ENCODE results near the gene EIF2B5.
A peak's percentile ranks its signal among the peaks of the same experiment; 100 is the strongest.

Gene EIF2B5

DNA sequence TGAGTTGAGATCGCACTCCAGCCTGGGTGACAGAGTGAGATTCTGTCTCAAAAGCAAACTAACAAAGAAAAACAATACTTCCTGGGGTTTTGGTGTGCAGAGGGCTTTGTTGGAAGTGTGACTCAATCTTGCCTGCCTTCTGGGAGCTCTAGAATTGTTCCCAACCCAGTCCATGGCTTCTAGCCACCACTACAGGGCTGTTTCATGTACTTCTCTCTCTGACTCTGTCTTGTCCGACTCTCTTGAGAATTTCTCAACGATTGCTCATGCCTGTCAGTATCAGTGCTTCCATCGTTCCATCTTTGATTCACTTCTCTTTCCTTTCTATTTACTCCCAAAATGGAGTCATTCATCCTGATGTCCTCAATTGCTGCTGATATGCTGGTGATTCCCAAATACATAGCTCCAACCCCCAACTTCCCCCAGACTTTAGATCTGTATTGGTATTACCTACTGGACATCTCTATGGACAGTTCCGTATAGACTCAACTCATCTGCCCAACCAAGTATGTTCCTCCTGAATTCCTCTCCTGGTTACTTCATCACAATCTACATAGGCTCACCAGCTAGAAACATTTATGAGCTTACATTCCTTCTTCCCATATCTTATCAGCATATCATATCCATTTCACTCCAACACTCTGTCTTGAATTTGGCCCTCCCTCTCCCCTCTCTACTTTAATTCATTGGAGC is 37.7 kb downstream of the EIF2B5 start:
- DNase-seq (ENCODE audit: insufficient read length, low spot score) (no peak), FAIRE-seq (no peak)

DNA sequence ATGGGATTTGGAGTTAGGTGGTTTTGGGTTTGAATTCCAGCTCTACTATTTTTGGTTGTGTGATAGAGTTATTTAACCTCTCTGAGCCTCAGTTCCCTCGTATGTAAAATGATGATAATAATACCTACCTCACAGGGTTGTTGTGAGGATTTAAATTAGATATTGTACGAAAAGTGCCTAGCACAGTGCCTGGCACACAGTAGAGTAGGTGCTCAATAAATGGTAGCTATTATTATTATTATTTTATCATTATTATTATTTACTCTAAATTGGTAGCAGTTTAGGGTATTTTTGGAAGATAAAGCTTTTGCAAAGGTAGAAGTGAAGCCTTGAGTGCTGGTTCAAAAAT is 38.2 kb downstream of the EIF2B5 start:
- FAIRE-seq (no peak), DNase-seq (ENCODE audit: insufficient read length, low spot score) (no peak)

DNA sequence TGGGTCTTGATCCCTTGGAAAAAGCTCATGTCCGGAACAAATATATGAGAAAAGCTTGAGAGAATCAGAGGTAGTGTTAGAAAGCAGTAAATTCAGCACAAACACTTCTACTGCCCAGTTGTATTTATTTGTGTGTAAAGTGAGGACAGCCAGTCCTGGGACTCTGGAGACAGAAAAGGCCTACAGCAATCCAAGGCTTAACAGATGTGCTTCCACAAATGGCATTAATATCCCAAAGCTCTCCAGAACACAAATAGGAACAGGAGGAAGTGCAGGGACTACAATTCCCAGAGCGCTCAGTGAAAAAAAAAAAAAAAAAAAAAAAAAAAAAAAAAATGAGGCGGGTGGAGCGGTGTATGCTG is 39.1 kb downstream of the EIF2B5 start:
- no peak for FAIRE-seq

DNA sequence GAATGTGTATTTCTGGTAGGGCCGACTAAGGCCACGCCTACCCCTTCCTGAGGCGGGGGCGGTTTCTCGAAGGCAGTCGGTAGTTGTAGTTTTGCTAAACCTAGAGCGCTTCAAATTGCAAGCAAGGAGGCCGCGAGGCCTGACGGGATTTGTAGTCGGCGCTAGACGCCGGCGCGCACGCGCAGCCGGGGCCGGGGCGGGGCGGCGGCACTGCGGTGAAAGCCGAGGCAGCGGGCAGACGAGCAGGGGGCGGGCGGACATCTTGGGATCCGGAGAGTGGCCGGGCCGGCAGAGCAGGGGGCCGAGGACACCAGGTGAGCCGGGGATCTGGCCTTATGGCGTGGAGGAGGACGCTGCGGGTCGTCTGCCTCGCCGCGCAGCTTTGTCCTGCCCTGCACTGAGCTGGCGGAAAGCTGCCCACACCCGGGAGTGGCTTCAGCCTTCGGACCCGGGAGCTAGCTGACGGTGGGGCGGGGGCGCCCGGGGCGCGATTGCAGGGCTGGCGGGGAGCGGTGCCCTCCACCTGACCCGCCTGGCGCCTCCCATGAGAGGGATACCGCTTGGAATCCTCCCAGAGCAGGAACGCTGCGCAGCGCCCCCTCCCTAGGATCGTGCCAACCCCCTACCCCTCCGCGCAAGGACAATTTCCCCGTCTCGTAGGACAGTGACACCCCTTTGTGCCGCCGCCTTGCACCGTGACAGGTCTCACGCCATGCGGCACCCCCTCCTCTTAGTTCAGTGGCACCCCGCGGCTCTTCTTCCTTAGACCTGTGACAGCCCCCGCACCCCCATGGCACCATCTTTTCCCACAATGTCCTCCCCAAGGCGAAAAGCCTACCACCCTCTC is 39.7 kb downstream of the EIF2B5 start, which contains the start of gene AP2M1:
TSS of gene AP2M1 (plus strand) at position 210 of the 847 bp plus-strand sequence. CDS start 2,139 bp downstream, outside the sequence.
- peak; percentile 89 for FAIRE-seq
- DNase-seq (ENCODE audit: insufficient read length, low spot score), result peak; percentile 98

More for the DNA sequence above, 39.1 kb downstream of the EIF2B5 start:
- no peak for DNase-seq (ENCODE audit: insufficient read length, low spot score)

DNA sequence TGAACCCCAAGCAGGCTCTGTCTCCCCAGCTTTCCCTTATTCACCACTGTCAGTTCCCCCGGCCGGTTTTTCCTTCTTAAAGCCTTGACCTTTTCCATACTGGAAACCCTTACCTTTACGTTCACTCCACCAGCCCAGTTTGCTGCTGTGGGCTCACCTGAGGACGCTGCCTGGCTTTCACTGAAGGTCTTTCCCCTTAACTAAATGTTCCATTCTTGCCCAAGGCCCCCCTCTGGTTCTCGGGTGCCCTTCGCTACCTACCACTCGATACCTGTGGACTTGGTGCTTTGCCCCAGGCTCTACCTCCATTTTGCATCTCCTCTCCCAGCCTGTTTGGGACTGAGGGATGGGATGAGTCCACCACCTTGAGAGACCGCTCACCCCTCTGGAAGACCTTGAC is 40.3 kb downstream of the EIF2B5 start:
- FAIRE-seq (no peak), DNase-seq (ENCODE audit: insufficient read length, low spot score) (no peak)

DNA sequence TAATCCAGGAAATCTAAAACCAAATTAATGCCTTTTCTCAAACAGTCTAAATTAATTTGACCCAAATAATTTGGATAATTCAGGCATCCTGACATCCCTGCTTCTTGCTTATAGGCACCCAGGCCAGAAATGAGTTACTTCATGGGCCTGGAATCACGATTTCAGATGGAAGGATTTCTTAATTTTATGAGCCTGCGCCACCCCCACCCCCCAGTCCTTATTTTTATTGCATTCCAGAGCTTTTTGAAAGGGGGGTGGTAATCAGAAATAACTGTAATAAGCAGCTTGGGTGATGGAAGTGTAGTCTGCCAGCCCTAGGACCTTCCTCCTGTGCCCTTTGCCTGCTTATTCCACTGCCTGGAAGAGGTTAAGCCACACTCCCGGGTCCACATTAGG is 40.8 kb downstream of the EIF2B5 start:
- FAIRE-seq, result no peak
- no peak for DNase-seq (ENCODE audit: insufficient read length, low spot score)

DNA sequence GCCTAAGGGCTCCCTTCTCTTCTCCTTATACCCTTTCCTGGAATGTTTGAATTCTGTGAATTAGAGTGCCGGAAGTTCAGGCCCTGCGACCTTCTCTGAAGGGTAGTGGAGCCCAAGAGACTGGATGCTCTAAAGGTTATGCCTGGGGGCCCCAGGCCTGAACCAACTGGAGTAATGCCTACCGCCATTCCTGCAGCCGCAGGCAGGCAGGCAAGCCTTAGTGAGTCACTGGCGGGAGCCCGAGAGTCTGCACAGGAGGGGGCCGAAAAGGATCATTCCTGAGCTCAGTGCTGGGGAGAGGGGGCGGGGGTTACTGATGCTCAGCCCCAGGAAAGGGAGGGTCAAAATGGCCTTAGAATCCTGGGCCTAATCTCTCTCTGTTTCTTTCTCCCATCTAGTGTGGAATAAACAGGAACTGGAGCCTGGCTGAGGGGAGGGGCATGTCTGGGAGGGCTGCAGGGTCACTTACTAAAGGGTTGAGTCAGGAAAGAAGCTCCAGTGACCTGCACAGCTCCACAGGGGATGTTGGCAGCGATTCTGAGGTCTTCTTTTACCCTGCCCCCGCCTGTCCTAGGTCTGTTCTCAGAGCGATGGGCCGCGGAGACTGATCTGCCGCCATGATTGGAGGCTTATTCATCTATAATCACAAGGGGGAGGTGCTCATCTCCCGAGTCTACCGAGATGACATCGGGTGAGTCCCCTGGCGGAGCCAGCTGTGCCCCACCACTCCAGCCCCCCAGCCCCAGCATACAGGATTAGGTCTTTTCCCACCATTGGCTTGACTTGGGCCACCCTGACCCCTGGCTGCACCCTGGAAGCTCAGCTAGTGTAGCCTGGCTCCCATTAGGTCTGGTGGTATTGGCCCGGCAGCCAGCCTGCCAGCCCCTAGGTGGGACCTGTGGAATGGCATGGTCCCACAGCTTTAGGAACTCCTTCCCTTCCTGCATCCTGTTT is 41.5 kb downstream of the EIF2B5 start:
- no peak for FAIRE-seq
- no peak for DNase-seq (ENCODE audit: insufficient read length, low spot score)

DNA sequence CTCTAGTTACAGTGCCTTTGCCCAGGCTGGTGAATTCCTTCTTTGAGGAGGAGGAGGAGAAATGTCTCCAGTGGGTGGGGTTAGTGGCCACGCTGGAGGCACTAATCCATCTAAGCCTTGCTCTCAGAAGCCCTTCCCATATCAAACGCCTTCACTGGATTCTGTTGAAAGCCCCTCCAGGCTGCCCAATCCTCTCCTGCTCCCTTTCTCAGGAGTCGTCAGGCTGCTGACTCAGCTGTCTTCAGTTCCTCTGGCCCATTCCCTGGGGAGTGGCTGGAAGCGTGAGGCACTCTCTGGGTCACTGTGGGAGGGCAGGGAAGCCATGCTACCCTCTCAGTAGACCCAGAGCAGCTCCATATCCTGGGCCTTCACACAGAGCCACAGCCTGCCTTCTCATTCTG is 42.2 kb downstream of the EIF2B5 start:
- no peak for FAIRE-seq

DNA sequence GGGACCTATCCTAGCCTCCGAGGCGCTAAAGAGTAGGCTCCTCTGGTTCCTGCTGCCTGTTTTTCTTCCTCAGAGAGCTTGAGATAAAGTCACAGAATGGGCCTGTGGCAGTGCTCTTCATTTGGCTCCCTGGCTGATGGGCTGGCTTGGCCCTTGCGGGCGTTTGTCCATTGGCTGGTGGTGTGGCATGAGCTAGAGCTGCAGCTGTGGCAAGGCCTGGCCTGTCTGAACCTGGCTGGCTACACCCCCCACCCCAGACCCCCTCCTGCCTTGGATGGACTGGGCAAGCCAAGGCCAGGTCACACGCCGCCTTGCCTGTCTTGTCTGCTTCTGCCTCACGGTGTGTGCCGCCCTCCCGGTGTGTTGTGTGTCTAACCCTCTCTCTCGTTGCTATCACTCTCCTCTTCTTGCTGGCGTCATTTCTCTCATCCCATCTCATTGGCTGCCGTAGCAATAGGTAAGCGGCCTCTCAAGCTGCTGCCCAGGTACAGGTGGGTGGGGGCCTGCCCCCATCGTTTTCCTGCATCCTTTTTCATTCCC is 42.7 kb downstream of the EIF2B5 start:
- no peak for DNase-seq (ENCODE audit: insufficient read length, low spot score)
- FAIRE-seq, result no peak

More for the DNA sequence above, 42.2 kb downstream of the EIF2B5 start:
- DNase-seq (ENCODE audit: insufficient read length, low spot score), result no peak

DNA sequence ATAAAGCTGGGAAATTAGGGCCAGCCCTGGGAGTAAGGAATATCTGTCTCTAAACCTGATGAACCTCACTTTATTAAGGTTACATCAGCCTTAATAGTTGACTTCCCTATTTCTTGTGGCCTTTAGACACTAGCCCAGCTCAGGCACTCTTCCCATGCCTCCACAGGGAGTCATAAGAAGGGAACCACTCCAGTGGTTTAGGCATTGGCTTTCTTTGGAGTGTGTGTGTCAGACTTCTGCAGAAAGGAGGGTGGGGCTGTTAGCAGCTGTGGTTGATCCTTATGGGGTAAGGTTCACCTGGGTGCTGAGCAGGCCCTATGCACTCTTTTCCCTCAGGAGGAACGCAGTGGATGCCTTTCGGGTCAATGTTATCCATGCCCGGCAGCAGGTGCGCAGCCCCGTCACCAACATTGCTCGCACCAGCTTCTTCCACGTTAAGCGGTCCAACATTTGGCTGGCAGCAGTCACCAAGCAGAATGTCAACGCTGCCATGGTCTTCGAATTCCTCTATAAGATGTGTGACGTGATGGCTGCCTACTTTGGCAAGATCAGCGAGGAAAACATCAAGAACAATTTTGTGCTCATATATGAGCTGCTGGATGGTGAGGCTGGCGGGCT is 43.5 kb downstream of the EIF2B5 start:
- FAIRE-seq (no peak), DNase-seq (ENCODE audit: insufficient read length, low spot score) (no peak)

DNA sequence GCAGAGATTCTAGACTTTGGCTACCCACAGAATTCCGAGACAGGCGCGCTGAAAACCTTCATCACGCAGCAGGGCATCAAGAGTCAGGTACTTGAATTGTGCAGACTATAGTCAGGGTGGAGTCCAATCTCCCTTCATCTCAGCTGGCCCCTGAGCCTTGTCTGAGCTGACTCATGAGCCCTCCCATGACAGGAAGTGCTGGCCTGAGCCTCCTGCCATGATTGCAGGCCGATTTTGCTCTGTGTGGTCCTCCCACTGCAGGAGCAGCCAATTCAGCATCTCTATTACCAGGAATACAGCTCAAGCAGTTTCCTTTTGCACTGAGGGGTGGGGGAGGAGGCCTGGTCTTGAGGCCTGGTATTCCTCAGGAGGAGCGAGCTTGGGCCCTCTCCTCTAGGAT is 45.0 kb downstream of the EIF2B5 start:
- no peak for DNase-seq (ENCODE audit: insufficient read length, low spot score)
- no peak for FAIRE-seq

DNA sequence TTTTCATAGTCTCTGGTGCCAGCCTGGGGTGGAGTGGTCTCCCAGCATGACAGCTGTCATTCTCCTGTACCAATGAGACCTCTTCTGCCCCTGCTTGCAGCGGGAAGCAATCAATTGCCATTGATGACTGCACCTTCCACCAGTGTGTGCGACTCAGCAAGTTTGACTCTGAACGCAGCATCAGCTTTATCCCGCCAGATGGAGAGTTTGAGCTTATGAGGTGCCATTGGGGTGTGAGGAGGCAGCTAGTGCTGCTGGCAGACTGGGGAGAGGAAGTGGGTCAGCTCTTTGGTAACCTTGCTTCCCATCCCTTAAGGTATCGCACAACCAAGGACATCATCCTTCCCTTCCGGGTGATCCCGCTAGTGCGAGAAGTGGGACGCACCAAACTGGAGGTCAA is 46.4 kb downstream of the EIF2B5 start:
- no peak for DNase-seq (ENCODE audit: insufficient read length, low spot score)
- no peak for FAIRE-seq

DNA sequence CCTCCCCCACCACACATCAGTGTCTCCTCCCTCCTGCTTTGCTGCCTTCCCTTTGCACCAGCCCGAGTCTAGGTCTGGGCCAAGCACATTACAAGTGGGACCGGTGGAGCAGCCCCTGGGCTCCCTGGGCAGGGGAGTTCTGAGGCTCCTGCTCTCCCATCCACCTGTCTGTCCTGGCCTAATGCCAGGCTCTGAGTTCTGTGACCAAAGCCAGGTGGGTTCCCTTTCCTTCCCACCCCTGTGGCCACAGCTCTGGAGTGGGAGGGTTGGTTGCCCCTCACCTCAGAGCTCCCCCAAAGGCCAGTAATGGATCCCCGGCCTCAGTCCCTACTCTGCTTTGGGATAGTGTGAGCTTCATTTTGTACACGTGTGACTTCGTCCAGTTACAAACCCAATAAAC is 48.5 kb downstream of the EIF2B5 start:
- FAIRE-seq, result no peak
- DNase-seq (ENCODE audit: insufficient read length, low spot score), result no peak

DNA sequence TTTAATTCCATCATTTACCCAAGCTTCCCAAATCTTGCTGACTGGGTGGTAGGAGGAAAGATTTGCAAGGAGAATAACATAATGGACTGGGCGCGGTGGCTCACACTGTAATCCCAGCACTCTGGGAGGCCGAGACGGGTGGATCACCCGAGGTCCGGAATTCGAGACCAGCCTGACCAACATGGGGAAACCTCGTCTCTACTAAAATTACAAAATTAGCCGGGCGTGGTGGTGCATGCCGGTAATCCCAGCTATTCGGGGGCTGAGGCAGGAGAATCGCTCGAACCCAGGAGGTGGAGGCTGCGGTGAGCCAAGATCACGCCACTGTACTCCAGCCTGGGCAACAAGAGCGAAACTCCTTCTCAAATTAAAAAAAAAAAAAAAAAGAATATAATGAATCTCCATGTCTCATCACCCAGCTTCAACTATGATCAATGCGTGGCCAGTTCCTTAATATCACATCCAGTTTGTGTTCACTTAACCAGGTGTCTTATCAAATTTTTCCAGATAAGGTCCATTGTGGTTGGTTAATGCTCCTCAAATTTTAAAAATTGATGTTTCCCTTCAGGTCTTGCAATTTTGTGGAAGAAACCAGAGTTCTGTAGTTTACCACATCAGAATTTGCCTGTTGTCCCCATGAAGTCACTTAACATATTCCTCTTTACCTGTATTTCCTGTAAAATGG is 49.5 kb downstream of the EIF2B5 start:
- no peak for FAIRE-seq
- DNase-seq (ENCODE audit: insufficient read length, low spot score), result no peak

DNA sequence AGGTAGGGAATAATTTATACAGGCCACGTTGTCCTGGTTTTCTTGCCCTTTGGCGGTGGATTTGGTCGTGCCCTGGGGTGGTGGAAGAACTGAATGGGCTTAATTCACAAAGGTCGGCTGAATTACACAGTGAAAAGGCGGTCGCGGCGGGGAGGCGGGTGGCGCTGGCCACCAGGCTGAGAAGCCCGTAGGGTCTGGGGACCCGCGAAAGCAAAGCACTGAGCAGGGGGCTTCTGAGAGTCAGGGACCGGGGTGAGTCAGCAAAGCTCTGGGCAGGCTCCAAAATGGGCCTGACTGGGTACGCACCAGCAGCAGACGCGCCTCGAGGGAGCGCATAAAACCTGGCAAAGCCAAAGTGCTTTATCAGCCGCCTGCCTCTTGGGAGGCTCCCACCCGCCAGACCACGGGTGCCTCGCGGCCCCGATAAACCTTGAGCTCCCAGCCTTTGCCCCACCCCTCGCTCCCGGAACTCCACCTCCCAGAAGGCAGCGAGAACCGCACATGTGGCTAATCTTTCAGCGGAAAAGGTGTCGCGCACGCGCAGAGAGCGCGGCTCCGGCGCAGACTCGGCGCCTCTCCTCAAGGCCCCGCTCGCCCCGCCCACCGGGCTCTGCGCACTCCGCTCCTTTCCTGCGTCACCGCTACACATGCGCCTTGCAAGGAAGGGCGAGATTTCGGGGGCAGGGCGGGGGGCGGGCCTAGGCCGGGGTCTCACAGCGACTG is 50.5 kb downstream of the EIF2B5 start:
- DNase-seq (ENCODE audit: insufficient read length, low spot score), result peak; percentile 96
- FAIRE-seq, result peak; percentile 96

DNA sequence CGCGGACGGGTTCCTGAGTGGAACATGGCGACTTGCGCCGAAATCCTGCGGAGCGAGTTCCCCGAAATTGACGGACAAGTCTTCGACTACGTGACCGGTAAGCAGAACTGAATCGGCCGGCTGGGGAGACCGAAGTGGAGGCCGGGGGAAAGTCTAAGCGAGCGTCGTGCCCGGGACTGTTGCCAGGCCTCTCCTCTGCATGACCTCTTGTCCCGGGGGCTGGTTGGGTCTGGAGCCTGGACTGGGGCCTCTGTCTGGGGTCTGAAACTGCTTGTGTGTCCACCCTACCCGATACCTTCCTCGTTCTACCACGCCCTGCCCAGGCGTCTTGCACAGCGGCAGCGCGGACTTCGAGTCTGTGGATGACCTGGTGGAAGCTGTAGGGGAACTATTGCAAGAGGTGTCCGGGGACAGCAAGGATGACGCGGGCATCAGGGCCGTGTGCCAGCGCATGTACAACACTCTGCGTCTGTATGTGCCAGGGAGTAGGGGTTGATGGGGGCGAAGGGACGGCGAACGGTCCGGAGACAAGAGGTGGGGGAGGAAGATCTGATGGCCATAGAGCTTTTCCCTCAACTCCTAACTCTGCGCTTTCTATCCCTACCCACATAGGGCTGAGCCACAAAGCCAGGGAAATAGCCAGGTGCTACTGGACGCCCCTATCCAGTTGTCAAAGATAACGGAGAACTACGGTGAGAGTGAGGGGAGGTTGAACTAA is 51.2 kb downstream of the EIF2B5 start, which contains the start of gene ABCF3:
TSS of gene ABCF3 (plus strand) at position 16 of the 718 bp plus-strand sequence. CDS start at position 25, 9 bp downstream.
- DNase-seq (ENCODE audit: insufficient read length, low spot score) (no peak), FAIRE-seq (peak; percentile 28)

DNA sequence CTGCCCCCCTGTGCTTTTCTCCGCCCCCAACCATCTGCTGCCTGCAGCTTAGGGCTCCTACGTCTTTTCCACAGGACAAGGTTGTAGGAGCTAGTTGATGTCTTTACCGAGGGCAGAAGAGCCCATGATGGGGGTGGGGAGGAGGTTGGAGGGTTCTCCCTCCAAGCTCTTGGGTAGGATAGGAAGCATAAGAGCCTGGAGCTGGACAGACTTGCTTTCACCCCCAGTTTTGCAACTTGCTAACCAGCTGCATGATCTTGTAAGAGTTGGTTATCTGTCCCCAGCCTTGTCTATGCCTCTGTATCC is 51.7 kb downstream of the EIF2B5 start:
- no peak for FAIRE-seq

DNA sequence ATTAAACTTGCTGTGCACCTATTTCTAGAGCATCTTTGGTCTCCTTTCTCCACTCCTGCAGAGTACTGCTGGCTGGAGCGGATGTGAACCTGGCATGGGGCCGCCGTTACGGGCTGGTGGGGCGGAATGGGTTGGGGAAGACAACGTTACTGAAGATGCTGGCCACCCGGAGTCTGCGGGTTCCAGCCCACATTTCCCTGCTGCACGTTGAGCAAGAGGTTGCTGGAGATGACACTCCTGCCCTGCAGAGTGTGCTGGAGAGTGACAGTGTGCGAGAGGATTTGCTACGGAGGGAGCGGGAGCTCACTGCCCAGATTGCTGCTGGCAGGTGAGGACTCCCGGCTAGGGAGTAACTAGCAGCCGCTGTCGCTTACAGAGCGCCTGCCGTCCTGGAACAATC is 52.9 kb downstream of the EIF2B5 start:
- DNase-seq (ENCODE audit: insufficient read length, low spot score), result no peak
- FAIRE-seq, result no peak

More for the DNA sequence above, 51.7 kb downstream of the EIF2B5 start:
- no peak for DNase-seq (ENCODE audit: insufficient read length, low spot score)

Measured in GM19239 (cell line).